ENCODE measurements around the gene ATG9B. TPM values are rescaled to one million over a fixed set of nuclear protein-coding genes. Genes with fewer than 3 reads are reported as not detected.

ATG9B gene
- polyA plus RNA-seq, 2 donors, result 36.0 to 143 TPM

GRCh38 chr7:150972741-150973140 lies 51.6 kb downstream of the ATG9B start:
- peaks cover 0 to 3% of the 10 kb centered on the region in 2 donors for H3K27me3 ChIP-seq (ENCODE audit: control insufficient read depth in 1 of 2, insufficient read depth in 2 of 2, low read length in 2 of 2)

DNA sequence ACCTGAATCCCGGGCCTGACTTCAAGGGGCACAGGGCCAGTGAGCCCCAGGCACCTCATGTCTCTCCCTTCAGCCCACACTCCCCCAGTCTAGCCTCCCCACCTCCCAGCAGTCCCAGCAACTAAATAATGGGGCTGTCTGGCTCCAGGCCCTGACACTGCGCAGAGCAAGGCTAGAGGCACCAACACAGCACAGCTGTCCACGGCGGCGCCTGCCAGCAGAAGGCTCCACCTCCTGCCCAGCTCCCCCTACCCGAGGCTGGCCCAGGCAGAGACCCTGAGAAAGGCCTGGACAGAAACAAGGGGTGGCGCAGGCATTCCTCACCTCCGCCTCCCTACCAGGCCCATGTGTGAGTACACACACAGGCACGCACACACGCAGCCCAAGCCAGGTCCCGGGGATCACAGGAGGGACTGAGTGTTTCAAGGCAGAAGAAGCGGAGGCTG lies 52.2 kb downstream of the ATG9B start:
- WGBS, 2 donors, result 54 to 67% methylated on average over 12 of the region's 12 CpGs
- no peaks in the 10 kb centered on the region for H3K36me3 ChIP-seq (ENCODE audit: control insufficient read depth in 2 of 2, insufficient read depth in 2 of 2, low read length in 1 of 2)
- peak overlapping the region in 1 of 2 donors; percentile 58 for H3K27ac ChIP-seq (ENCODE audit: low read depth in 2 of 2, low read length in 1 of 2)
- H3K4me1 ChIP-seq (ENCODE audit: control insufficient read depth in 2 of 2, insufficient read depth in 2 of 2, low read length in 1 of 2), result peaks cover 6 to 9% of the 10 kb centered on the region in 2 donors
- H3K27me3 ChIP-seq (ENCODE audit: control insufficient read depth in 1 of 2, insufficient read depth in 2 of 2, low read length in 2 of 2), result peaks cover 0 to 3% of the 10 kb centered on the region in 2 donors
- no peaks in the 10 kb centered on the region for H3K9me3 ChIP-seq (ENCODE audit: control insufficient read depth in 2 of 2, insufficient read depth in 1 of 2, low read depth in 1 of 2, low read length in 1 of 2)
- no peak overlapping the region for H3K4me3 ChIP-seq (ENCODE audit: low read depth in 1 of 2, low read length in 2 of 2)

More at GRCh38 chr7:150972741-150973140, 51.6 kb downstream of the ATG9B start:
- Histone ChIP-seq H3K4me1 (ENCODE audit: control insufficient read depth in 2 of 2, insufficient read depth in 2 of 2, low read length in 1 of 2) (peaks cover 6 to 13% of the 10 kb centered on the region in 2 donors), H3K27ac (ENCODE audit: low read depth in 2 of 2, low read length in 1 of 2) (peak overlapping the region in 1 of 2 donors; percentile 58), H3K9me3 (ENCODE audit: control insufficient read depth in 2 of 2, insufficient read depth in 1 of 2, low read depth in 1 of 2, low read length in 1 of 2) (no peaks in the 10 kb centered on the region), H3K36me3 (ENCODE audit: control insufficient read depth in 2 of 2, insufficient read depth in 2 of 2, low read length in 1 of 2) (no peaks in the 10 kb centered on the region), H3K4me3 (ENCODE audit: low read depth in 1 of 2, low read length in 2 of 2) (no peak overlapping the region)
- 75 to 76% methylated on average over 8 of the region's 8 CpGs for WGBS, 2 donors

- WGBS, 2 donors, result 49 to 54% methylated on average over 16 of the region's 16 CpGs
- peak overlapping the region in 1 of 2 donors; percentile 22 for H3K27ac ChIP-seq (ENCODE audit: low read depth in 2 of 2, low read length in 1 of 2)
- H3K4me3 ChIP-seq (ENCODE audit: low read depth in 1 of 2, low read length in 2 of 2), result no peak overlapping the region
- H3K9me3 ChIP-seq (ENCODE audit: control insufficient read depth in 2 of 2, insufficient read depth in 1 of 2, low read depth in 1 of 2, low read length in 1 of 2), result no peaks in the 10 kb centered on the region
- H3K36me3 ChIP-seq (ENCODE audit: control insufficient read depth in 2 of 2, insufficient read depth in 2 of 2, low read length in 1 of 2), result no peaks in the 10 kb centered on the region
- H3K4me1 ChIP-seq (ENCODE audit: control insufficient read depth in 2 of 2, insufficient read depth in 2 of 2, low read length in 1 of 2), result peaks cover 6 to 9% of the 10 kb centered on the region in 2 donors
- no peaks in the 10 kb centered on the region for H3K27me3 ChIP-seq (ENCODE audit: control insufficient read depth in 1 of 2, insufficient read depth in 2 of 2, low read length in 2 of 2)
Observed at GRCh38 chr7:150971242-150972022, 52.9 kb downstream of the ATG9B start.

DNA sequence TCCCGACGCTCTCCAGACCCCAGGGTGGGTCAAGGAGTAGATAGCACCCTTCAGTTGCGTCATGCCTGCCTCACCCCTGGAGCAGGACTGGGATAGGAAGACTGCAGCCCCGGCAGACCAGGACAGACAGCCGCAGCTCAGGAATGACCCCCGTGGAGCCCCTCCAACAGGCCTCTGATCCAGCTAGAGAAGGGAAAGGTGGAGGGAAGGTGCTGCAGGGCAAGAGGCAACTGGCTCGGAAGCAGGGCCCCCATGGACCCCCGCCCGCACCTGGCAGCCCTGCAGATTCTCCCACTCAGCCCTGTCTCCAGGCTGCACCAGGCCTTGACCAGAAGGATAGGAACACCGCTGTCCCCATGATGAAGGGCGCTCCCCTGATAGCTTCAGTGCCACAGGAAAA lies 53.9 kb downstream of the ATG9B start:
- no peaks in the 10 kb centered on the region for H3K9me3 ChIP-seq (ENCODE audit: control insufficient read depth in 2 of 2, insufficient read depth in 1 of 2, low read depth in 1 of 2, low read length in 1 of 2)
- no peak overlapping the region for H3K4me3 ChIP-seq (ENCODE audit: low read depth in 1 of 2, low read length in 2 of 2)
- H3K36me3 ChIP-seq (ENCODE audit: control insufficient read depth in 2 of 2, insufficient read depth in 2 of 2, low read length in 1 of 2), result no peaks in the 10 kb centered on the region
- WGBS, 2 donors, result 66 to 77% methylated on average over 11 of the region's 11 CpGs
- H3K27me3 ChIP-seq (ENCODE audit: control insufficient read depth in 1 of 2, insufficient read depth in 2 of 2, low read length in 2 of 2), result no peaks in the 10 kb centered on the region
- H3K27ac ChIP-seq (ENCODE audit: low read depth in 2 of 2, low read length in 1 of 2), result no peak overlapping the region
- peaks cover 3 to 9% of the 10 kb centered on the region in 2 donors for H3K4me1 ChIP-seq (ENCODE audit: control insufficient read depth in 2 of 2, insufficient read depth in 2 of 2, low read length in 1 of 2)

- Histone ChIP-seq H3K36me3 (ENCODE audit: control insufficient read depth in 2 of 2, insufficient read depth in 2 of 2, low read length in 1 of 2) (no peaks in the 10 kb centered on the region), H3K9me3 (ENCODE audit: control insufficient read depth in 2 of 2, insufficient read depth in 1 of 2, low read depth in 1 of 2, low read length in 1 of 2) (peaks cover 0 to 3% of the 10 kb centered on the region in 2 donors), H3K27ac (ENCODE audit: low read depth in 2 of 2, low read length in 1 of 2) (no peak overlapping the region), H3K4me3 (ENCODE audit: low read depth in 1 of 2, low read length in 2 of 2) (no peak overlapping the region), H3K27me3 (ENCODE audit: control insufficient read depth in 1 of 2, insufficient read depth in 2 of 2, low read length in 2 of 2) (no peaks in the 10 kb centered on the region), H3K4me1 (ENCODE audit: control insufficient read depth in 2 of 2, insufficient read depth in 2 of 2, low read length in 1 of 2) (peaks cover 3 to 6% of the 10 kb centered on the region in 2 donors)
- WGBS, 2 donors, result 71 to 74% methylated on average over 7 of the region's 7 CpGs
Observed at GRCh38 chr7:150969475-150969874, 54.8 kb downstream of the ATG9B start.

DNA sequence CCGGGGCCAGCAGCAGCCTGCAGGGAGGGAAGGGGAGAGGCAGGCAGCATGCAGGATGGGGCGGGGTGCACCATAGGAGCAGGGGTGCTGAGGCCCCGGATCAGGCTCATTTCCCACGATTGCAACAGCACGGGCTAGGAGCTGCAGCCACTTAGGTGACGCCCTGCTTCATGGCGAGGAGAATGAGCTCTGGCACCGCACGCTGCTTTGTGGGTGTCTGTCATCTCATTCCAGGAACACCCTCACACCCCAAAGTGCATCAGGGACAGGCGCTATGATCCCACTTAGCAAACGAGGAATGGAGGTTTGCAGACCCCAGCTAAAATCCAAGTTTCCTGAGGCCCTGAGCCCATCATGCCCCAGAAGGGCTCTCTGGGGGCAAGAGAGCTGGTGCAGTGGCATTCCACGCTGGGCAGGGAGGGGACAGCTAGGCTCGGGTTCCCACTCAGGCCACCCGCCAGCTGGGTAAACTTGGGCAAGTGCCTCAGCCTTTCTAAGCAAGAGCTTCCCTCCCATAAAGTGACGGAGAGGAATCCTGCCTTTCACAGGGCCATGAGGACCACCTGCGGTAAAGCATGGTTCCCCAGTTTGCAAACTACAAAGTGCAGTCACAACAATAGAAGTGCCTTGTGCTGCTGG lies 55.4 kb downstream of the ATG9B start:
- Histone ChIP-seq H3K9me3 (ENCODE audit: control insufficient read depth in 2 of 2, insufficient read depth in 1 of 2, low read depth in 1 of 2, low read length in 1 of 2) (peaks cover 0 to 3% of the 10 kb centered on the region in 2 donors), H3K27me3 (ENCODE audit: control insufficient read depth in 1 of 2, insufficient read depth in 2 of 2, low read length in 2 of 2) (no peaks in the 10 kb centered on the region), H3K4me3 (ENCODE audit: low read depth in 1 of 2, low read length in 2 of 2) (no peak overlapping the region), H3K36me3 (ENCODE audit: control insufficient read depth in 2 of 2, insufficient read depth in 2 of 2, low read length in 1 of 2) (no peaks in the 10 kb centered on the region), H3K27ac (ENCODE audit: low read depth in 2 of 2, low read length in 1 of 2) (no peak overlapping the region), H3K4me1 (ENCODE audit: control insufficient read depth in 2 of 2, insufficient read depth in 2 of 2, low read length in 1 of 2) (peaks cover under 1 to 1% of the 10 kb centered on the region in 2 donors)
- WGBS, 2 donors, result 46 to 52% methylated on average over 16 of the region's 16 CpGs

- Histone ChIP-seq H3K27ac (ENCODE audit: low read depth in 2 of 2, low read length in 1 of 2) (no peak overlapping the region), H3K4me3 (ENCODE audit: low read depth in 1 of 2, low read length in 2 of 2) (no peak overlapping the region)
Observed at GRCh38 chr7:150968056-150968733, 56.1 kb downstream of the ATG9B start.

DNA sequence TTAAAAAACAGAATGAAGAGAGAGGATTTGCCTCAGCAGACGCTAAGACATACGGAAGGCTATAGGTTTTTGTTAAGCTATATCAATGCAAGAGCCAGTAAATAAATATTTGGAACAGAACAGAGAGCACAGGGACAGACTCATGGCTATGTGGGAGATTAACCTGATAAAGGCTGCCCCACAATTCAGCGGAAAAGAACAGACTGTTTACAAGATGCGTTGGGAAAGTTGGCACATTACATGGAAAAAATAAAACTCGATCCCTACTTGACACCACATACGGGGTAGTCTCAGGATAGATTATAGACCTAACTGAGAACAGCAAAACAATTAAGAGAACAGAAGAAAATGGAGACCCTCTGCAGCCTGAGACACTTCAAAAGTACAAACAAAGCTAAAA lies 56.9 kb downstream of the ATG9B start:
- H3K27me3 ChIP-seq (ENCODE audit: control insufficient read depth in 1 of 2, insufficient read depth in 2 of 2, low read length in 2 of 2), result no peaks in the 10 kb centered on the region
- peaks cover 0 to 3% of the 10 kb centered on the region in 2 donors for H3K9me3 ChIP-seq (ENCODE audit: control insufficient read depth in 2 of 2, insufficient read depth in 1 of 2, low read depth in 1 of 2, low read length in 1 of 2)
- no peak overlapping the region for H3K27ac ChIP-seq (ENCODE audit: low read depth in 2 of 2, low read length in 1 of 2)
- 66 to 67% methylated on average over 6 of the region's 6 CpGs for WGBS, 2 donors
- H3K4me3 ChIP-seq (ENCODE audit: low read depth in 1 of 2, low read length in 2 of 2), result no peak overlapping the region
- no peaks in the 10 kb centered on the region for H3K4me1 ChIP-seq (ENCODE audit: control insufficient read depth in 2 of 2, insufficient read depth in 2 of 2, low read length in 1 of 2)
- H3K36me3 ChIP-seq (ENCODE audit: control insufficient read depth in 2 of 2, insufficient read depth in 2 of 2, low read length in 1 of 2), result no peaks in the 10 kb centered on the region

More at GRCh38 chr7:150968056-150968733, 56.1 kb downstream of the ATG9B start:
- 85 to 88% methylated on average over 15 of the region's 15 CpGs for WGBS, 2 donors
- Histone ChIP-seq H3K9me3 (ENCODE audit: control insufficient read depth in 2 of 2, insufficient read depth in 1 of 2, low read depth in 1 of 2, low read length in 1 of 2) (peaks cover 0 to 3% of the 10 kb centered on the region in 2 donors), H3K27me3 (ENCODE audit: control insufficient read depth in 1 of 2, insufficient read depth in 2 of 2, low read length in 2 of 2) (no peaks in the 10 kb centered on the region), H3K36me3 (ENCODE audit: control insufficient read depth in 2 of 2, insufficient read depth in 2 of 2, low read length in 1 of 2) (no peaks in the 10 kb centered on the region), H3K4me1 (ENCODE audit: control insufficient read depth in 2 of 2, insufficient read depth in 2 of 2, low read length in 1 of 2) (no peaks in the 10 kb centered on the region)

GRCh38 chr7:150966002-150966401 lies 58.3 kb downstream of the ATG9B start:
- no peaks in the 10 kb centered on the region for H3K36me3 ChIP-seq (ENCODE audit: control insufficient read depth in 2 of 2, insufficient read depth in 2 of 2, low read length in 1 of 2)
- no peaks in the 10 kb centered on the region for H3K4me1 ChIP-seq (ENCODE audit: control insufficient read depth in 2 of 2, insufficient read depth in 2 of 2, low read length in 1 of 2)
- WGBS, 2 donors, result 91 to 95% methylated on average over 1 of the region's 1 CpG
- no peak overlapping the region for H3K4me3 ChIP-seq (ENCODE audit: low read depth in 1 of 2, low read length in 2 of 2)
- H3K27me3 ChIP-seq (ENCODE audit: control insufficient read depth in 1 of 2, insufficient read depth in 2 of 2, low read length in 2 of 2), result no peaks in the 10 kb centered on the region
- H3K27ac ChIP-seq (ENCODE audit: low read depth in 2 of 2, low read length in 1 of 2), result no peak overlapping the region
- peaks cover 0 to 3% of the 10 kb centered on the region in 2 donors for H3K9me3 ChIP-seq (ENCODE audit: control insufficient read depth in 2 of 2, insufficient read depth in 1 of 2, low read depth in 1 of 2, low read length in 1 of 2)

Data from esophagus (tissue), 2 donors.